NCI-H510A treated with DMSO at 0.1 percent for 48 hours (cell line): ENCODE data around the gene GPRC5D.

ENCODE experiments used
- DNase-seq: peaks from one replicate; lab custom pipeline; 2025; lab: John Stamatoyannopoulos, UW

Gene GPRC5D

DNA sequence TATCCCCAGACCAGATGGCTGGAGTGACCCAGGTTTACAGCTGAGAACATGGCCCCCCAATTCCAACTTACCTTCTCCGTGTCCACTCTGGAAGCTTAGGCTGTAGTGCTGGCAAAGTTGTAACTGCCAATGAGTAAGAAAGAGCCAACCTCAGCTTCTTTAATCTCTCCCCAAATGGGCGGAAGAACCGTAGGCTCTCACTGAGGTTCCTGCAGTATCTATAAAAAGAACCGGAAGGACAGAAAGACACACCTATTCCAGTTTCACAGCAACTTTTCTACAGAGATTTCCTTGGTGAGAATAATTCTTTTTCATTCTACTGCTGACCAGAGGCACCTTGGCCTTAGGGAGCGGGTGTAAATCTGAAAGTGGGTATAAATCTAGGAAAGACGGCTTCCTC lies at the start of gene GPRC5D:
GPRC5D (minus strand) TSS at position 135 of the 400 bp plus-strand sequence. CDS start 1,786 bp downstream, outside the sequence.
- DNase-seq = no peak

DNA sequence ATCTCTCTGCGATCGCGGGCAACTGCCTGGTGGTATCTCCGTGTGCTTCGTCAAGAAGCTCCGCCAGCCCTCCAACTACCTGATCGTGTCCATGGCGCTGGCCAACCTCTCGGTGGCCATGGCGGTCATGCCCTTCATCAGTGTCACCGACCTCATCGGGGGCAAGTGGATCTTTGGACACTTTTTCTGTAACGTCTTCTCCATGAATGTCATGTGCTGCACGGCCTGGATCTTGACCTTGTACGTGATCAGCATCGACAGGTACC lies 49.7 kb upstream of the GPRC5D start:
- DNase-seq = no peak

DNA sequence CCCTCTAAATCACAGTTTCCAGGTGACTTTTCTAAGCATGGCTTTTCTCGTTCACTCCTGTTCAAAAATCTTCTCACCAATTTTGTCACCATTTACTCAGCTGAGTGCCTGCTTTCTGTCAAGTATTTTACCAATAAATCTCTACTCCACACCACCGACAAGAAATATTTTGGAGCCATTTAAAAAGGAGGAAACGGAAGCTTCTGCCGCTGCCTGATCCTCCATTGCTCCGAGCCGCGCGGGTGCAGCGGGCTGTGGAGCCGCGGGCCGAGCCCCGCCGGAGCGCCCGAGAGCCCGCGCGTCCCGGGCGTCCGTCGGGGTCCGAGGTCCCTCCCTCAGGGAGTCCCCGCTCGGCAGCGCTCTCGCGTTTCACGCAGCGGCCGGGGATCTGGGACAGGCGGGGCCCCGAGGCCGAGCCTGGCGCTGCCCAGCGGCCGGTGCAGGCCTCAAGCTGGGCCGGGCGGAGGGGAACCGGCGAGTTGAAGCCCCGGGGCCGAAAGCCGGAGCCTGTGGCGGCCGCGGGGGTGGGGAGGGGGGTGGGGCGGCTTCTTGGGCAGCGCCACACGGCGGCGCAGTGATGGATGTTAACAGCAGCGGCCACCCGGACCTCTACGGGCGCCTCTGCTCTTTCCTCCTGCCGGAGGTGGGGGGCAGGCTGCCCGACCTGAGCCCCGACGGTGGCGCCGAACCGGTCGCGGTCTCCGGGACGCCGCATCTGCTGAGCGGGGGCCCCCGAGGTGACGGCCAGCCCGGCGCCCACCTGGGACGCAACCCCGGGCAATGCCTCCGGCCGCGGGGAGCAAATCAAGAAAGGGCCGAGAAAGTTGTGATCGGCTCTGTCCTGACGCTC lies 49.2 kb upstream of the GPRC5D start:
- peak; percentile 56 for DNase-seq

DNA sequence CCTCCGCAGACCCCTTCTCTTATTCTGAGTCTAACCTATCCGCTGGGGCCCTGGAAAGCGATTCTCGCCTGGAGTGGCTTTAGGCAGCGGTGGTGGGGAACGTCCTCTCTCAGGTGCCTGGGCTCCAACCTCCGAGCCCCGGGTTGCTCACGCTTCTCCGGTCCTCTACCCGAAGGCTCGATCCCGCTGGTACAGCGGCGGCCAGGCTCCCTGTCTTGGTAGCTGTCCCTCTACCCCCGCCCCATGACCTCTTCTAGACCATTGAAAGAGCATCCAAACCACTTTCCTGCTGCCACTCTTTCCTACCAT lies 48.6 kb upstream of the GPRC5D start:
- no peak for DNase-seq

DNA sequence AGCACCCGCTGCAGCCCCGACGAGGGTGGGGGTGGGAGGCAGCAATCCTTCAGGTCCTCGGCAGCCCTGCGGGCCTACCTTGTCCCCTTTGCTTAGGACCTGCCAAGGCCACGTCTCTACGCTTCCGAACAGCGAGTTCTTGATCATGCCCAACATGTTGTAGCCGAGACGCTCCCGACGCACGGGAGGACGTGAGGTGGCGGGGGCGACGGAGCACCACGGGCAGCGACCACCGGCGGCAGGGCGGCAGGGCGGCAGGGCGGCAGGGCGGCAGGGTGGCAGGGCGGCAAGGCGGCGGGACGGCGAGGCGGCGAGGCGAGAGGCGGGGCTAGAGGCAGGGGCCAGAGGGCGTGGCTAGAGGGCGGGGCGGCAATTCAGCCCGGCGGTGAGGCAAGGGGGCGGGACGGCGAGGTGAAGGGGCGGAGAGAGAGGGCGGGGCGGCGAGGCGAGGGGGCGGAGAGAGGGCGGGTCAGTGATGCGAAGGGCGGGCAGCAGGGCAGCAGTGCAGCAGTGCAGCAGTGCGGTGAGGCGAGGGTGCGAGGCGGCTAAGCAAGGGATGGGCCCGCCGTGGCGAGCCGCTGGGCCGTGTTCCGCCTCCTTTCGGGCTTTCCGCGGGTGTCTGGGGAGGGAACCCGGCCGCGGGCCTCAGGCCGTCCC lies 48.1 kb upstream of the GPRC5D start, which contains the start of gene HEBP1:
HEBP1 (minus strand) TSS at position 307 of the 657 bp plus-strand sequence; CDS start at position 156, 151 bp downstream.
- DNase-seq = peak; percentile 88

DNA sequence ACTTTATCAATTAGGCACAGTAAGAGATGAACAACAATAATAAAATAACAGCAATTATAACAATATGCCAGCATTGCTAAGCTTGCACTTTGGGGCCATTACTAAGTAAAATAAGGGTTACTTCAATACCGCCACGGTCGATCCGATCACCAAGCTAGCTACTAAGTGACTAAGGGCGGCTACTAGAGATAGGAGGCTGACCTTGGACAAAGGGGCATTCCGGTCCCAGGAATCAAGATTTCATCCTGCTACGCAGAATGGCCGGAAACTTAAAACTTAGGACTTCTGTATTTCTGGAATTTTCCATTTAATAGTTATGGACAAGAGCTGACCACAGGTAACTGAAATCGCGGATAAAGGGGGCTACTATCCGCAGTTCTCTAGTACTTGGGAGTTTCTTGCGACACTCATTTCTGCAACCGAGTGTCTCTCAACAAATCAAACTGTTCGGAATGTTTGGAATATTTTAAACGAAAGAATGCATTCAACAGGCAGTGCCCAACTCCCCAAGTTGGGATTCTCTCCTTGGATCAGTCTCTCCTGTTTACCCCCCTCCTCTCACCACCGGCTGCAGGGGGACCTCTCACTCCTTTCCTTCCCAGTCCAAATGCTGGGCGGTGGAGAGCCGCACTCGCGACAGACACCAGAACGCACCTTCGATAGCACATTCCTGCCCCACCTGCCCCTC lies 47.4 kb upstream of the GPRC5D start:
- DNase-seq = peak; percentile 34

DNA sequence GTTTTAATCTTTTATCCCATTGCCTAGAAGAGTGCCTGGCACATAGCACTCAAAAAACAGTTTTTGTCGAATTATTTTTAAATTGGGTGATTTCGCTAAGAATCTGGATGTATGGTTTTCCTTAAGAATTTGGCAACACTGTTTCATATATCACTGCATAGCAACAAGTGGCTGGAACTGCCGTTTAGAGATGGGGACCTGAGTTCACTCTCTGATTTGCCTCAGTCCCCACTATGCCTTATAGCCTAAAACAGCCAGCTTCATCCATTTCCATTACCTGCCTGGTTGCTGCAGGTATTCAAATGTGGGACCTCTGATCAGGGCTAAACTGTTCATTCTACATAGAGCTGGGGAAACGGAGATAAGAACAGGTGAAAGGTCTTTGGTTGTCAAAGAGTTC lies 46.3 kb upstream of the GPRC5D start:
- DNase-seq = no peak

DNA sequence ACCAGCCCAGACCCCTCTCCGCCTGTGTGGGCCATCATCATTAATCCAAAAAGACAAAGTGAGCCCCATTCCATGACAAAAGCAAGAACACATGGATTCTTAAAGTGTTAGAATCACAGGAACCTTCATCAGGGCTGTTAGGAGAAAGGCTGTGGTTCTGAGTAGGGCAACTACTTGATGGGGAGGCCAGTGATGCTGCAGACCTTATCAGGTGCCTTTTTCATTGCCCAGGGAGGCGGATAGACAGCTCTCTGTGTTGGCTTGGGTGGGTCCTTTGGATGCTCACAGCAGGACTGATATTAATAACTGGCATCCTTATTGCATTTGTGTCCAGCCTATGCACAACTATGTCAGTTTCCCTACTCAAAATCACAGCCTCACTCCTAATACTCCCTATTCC lies 45.8 kb upstream of the GPRC5D start:
- no peak for DNase-seq

DNA sequence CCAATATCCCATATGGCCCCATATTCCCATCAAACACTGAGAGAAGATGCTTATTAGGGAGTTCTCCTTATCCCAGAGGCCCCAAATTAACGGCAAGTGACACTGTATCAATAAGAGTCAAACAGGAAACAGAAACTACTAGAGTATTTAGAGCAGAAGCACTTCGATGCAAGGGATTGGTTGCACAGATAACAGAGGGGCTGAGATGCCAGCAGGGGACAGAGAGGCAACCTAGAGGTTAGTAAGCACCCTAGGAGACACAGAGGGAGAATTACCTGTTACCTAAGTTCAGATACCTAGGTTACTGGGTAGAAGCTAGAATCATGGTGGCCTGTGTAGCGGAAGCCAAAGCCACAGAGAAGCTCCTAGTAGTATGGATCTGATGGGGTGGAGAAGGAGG lies 45.2 kb upstream of the GPRC5D start:
- no peak for DNase-seq

DNA sequence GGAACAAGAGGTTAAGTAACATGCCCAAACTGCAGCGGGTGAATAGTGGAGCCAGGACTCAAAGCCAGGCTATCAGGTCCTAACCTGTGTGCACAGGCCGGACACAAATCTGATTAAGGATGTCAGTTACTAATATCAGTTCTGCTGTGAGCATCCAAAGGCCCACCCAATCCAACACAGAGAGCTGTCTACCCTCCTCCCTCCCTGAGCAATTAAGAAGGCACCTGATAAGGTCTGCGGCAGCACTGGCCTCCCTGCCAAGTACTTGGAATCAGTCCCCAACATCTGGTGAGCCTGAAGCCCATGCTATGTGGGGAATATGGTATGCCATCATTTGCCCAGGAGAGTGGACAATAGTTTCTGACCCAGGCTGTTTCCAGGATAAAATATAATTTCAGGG lies 44.2 kb upstream of the GPRC5D start:
- DNase-seq = no peak

DNA sequence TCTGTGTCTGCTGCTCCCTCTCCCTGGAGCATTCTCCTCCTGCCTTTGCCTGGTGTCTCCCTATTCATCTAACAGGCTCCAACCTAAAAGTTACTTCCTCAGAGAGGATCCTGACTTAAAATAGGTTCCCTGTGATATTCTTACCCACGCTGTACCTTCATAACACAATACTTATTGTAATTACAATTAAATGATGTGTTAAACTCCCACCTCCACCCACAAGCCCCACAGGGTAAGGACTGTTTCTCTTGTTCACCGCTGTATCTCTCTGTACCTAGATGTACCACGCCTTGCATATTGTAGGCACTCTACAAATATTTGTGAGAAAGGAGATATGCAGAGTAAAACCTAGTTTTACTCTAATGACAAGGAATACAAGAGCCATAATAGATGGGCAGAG lies 43.1 kb upstream of the GPRC5D start:
- no peak for DNase-seq

DNA sequence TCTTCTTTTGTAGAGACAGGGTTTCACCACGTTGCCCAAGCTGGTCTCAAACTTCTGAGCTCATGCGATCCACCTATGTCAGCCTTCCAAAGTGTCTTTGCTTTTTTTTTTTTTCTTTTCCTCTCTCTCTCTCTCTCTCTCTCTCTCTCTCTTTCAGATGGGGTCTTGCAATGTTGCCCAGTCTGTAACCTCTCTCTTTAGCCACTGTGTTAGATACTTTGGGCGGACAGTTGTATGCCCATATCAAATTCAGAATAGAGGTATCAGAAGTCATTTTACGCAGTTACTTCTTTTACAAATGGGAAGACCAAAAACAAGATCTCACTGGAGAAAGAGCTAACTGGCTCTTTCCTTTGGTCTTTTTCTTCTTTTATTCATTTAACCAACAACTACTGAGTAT lies 41.4 kb upstream of the GPRC5D start:
- DNase-seq = no peak

DNA sequence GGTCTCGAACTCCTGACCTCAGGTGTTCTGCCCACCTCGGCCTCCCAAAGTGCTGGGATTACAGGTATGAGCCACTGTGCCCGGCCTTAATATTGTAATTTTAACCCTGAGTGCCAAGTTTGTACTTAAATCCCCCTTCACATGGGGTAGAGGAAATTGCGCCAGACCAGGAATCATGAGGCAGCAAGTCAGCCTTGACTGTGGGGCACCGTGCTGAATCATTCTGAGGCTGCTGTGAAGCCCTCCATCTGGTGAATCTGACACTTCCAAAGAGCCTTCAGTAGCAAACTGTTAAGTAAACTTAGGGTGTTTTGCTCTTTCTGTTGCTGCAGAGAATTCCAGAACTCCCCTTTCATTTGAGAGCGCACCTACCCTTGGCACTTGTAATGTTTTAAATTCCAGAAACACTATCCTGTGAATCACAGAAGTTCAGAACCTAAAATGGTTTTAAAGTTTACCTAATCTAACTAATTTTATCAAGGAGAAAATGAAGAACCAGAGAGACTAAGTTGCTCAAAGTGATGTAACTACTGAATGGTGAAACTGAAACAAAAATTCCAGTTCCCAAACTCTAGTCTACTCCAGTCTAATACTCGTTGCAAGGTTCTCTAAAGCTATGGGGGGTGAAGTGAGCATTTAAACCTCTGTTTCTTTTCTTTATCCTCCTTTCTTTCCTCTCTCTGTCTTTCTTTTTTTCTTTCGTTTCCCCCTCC lies 40.6 kb upstream of the GPRC5D start:
- no peak for DNase-seq

DNA sequence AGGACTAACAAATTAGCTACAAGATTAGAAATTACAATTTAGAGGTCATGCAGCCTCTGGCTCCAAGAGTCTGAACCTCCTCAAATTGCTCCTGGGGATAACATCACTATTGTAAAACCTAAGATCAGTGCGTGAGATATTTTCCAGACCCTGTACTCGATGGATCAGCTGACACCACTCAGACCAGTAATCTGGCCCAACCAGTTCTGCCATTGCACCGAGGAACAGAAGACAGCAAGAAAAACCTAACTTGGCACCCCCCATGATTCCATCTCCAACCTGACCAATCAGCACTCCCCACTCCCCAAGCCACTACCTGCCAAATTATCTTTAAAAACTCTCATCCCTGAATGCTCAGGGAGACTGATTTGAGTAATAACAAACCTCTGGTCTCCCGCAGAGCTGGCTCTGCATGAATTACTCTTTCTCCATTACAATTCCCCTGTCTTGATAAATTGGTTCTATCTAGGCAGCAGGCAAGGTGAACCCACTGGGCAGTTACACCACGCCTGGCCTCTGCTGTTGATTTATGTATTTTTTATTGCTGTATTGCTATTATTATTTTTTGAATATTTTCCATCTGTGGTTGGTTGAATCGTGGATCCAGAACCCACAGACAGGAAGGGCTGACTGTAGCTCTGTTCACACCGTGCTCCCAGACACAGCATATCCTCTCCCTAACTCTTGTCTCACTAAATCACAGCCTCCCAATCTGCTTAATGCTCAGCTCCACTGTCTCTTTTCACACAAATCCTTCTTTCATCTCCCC lies 38.9 kb upstream of the GPRC5D start:
- peak; percentile 58 for DNase-seq

DNA sequence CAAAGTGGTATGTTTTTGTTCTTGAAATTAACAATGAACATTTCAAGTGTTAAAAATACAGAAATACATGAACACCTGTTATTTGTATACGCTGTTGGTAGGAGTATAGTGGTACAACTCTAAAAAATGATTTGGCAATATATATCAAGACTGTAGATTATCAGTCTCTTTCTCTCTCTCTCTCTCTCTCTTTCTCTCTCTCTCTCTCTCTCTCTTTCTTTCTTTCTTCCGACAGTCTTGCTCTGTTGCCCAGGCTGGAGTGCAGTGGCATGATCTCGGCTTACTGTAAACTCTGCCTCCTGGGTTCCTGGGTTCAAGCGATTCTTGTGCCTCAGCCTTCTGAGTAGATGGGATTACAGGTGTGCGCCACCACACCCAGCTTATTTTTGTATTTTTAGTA lies 35.5 kb upstream of the GPRC5D start:
- no peak for DNase-seq

DNA sequence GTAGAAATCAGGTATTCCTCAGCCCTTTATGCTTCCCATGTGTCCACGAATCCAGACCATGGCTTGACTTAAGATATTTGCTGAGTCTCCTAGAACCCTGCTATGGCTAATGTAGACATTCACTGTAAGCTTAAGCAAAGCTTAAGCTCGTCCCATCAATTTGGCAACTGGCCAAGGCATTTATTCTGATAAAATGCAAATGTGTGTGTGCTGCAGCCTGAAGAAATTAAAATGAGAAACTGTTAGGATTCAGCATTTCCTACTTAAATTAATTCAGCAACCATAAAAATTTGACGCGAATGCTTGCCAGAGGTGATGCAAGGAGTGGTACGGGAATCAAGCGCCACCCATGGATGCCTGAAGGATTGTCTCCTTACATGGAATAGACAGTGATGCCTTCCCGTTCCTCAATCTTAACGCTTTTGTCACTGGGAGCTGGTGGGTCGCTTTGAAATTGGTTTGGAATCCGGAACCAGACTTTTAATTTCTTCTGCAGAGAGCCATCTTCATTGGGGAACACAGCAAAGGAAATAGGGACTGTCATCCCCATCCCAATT lies 34.9 kb upstream of the GPRC5D start:
- no peak for DNase-seq

DNA sequence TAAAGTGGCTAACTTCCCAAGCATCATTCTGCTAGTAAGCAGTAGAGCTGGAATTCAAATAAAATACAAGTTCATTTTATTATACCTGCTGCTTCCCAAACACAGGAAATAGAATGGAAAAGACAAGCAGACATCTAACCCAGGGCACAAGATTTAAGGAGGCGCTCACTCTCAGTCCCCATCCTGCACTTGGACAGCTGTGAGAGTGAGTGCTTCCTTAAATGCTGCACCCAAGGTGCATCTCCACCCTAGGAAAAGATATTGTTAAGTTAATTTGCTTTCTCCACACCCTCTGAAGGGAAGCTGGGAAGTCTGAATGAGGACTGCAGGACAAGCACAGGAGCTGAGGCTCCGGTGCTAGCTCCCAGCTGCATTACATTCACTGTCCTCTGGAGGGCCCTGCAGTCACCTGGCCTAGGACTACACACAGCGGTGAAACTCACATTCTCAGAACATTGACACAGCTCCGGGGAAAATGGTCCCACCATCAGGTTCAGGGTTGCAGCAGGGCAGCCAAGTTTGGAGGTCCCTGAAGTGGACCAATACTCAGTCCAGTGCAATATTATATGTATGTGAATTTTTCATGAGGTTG lies 33.9 kb upstream of the GPRC5D start:
- no peak for DNase-seq

DNA sequence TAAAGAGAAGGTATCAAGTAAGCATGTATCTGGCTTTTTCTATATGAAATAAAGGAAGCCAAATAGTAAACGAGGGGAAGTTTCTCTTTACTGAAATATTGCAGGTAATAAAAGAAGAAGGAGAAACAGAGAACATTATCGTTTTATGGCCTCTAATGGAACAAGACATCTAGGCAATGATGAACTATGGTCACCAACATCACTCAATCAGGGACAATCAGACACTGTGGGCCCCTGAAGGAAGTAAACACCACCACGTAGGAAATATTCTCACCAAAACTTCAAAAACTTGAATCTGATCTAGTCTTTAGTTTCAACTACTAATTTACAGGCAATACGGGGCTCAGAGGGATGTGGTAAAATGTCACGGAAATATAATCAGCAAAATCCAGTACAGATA lies 32.2 kb upstream of the GPRC5D start:
- no peak for DNase-seq

DNA sequence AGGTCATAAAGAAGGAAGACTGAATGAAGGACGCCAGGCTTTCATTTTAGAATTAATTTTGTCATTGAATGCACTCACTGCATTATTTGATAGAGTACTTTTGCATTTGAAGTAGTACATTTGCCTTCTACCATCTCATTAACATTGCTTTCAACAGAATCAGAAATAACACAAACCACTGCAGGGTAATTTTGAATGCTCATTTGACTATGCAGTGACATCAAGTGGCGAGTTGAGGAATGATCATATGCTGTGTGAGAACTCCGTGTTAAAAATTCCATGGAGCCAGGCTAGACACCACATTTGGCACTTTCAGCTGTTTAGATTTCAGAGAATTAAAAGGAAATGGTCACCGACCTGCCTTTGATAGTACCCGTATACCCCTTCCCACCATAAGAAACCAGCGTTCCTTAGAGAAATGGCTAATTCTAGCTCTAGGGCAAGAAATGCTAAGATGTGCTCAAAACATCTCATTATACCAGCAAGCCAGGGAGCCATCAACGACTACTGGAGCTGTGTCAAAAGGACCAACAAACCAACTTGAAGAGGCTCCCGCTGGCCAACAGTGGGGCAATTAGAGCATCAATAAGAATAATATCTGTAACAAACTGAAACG lies 31.6 kb upstream of the GPRC5D start:
- peak; percentile 11 for DNase-seq

DNA sequence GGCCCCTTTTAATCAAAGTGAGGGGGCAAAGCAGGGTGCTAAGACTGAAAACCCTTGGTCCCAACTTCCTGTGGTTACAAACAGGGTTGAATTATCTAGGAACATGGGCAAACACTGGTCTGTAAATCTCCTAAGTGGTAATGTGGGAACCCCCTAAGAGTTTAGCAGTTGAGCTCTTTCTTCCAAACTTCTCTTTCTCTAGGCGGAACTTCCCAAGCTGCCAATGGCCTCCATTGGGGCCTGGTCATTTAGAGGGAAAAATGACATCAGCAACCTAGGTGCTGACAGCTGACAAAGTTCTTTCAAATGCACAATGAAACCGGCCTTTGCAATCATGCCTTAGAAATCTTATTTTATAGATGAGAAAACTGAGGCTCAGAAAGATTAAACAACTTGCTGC lies 30.4 kb upstream of the GPRC5D start:
- DNase-seq = no peak
